Activated CD8-positive, alpha-beta memory T cell treated with anti-CD3 and anti-CD28 coated beads for 4 hours (primary cell): ENCODE measurements around the gene TMEM9.
A peak's percentile ranks its signal among the peaks of the same experiment; 100 is the strongest.

Experiments used
- DNase-seq, 2 donors: peaks; one replicate each; pipeline ENCODE4 v3.0.0-alpha.2; 2020; ENCODE audit warnings: low read depth in 2 of 2

The TMEM9 gene

GRCh38 chr1:201127755-201128455 is 26.4 kb downstream of the TMEM9 start:
- no peak for DNase-seq

DNA sequence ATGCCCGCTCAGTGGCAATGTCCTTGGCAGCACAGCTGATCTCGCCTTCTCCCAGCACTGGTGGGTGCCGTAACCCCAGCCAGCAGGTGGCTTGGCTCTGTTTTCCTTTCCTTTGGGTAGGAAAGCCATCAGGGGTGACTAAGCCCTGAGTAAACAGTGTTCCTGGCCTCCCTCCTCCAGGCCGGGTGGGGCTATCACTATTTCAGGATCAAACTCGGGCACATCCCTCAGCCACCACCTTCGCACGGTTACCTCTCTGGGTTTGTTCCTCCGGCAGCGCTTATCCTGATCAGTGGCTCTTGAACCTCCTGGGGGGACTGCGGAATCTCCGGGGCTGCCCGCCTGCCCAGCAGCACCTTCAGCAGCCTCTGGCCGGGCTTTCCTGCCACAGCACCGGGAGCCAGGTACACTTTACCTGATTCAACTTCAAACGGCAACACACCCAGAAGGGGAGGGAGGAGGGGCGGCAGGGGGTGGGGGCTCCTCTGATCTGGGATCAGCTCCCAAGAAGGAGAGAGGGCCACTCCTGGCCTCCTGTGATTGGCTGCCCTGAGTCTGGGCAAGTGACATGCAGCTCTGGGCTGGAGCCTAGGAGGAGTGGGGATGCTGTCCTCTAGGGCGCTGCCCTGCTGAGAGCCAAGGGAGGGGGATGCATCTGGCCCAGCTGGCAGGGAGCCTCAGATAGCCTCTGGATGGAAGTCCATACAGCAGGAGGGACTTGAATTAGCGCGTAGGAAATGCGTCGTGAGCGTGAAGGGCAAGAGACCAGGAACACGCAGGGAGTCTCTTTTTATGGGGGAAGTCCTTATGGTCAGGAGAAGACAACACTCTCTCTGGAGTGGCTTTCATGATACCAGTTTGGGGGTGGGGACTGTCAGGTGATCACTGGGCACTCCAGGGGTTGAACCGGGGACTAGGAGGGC is 27.2 kb downstream of the TMEM9 start, which contains the start of gene ASCL5:
ASCL5 (minus strand) TSS at position 353 of the 923 bp plus-strand sequence. CDS start 11,812 bp downstream, outside the sequence.
- DNase-seq = no peak

GRCh38 chr1:201126463-201126831 is 27.8 kb downstream of the TMEM9 start:
- no peak for DNase-seq

DNA sequence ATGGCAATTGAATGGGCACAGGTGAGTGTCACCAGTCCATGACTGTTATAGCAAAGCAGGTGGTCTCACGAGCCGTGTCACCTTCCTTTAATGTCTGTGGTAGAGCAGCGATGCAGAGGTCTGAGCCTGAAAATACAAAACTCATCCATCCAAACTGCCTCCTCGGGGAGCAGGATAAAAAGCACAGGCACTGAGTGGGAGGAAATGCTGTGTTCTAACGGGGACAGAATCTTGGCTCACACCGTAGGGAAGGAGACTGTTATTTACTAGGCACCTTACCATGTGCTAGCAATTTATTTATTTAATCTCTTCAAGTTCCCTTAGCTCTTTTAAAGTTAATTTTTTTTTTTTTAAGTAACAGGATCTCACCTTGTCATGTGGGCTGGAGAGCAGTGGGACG is 28.5 kb downstream of the TMEM9 start:
- DNase-seq = no peak

- no peak for DNase-seq
Measured at GRCh38 chr1:201125019-201125418, 29.3 kb downstream of the TMEM9 start.

DNA sequence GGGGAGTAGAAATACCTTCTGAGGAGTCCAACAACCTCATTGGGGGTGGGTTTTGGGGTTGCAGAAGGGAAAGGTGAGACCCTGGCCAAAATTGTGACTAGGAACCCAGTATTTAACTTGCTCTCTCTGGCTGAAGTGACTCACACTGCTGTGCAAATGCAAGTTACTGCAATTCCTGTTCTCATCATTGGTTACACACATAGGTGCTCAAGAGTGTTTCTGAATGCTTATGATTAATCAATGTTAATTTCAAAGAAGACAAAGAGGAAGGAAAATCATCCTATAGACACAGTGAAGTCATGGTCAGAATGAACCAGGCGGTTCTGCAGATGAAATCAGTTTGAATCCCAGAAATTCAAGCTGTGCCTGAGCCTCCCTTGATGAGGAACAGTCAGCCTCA is 30.4 kb downstream of the TMEM9 start:
- no peak for DNase-seq

DNA sequence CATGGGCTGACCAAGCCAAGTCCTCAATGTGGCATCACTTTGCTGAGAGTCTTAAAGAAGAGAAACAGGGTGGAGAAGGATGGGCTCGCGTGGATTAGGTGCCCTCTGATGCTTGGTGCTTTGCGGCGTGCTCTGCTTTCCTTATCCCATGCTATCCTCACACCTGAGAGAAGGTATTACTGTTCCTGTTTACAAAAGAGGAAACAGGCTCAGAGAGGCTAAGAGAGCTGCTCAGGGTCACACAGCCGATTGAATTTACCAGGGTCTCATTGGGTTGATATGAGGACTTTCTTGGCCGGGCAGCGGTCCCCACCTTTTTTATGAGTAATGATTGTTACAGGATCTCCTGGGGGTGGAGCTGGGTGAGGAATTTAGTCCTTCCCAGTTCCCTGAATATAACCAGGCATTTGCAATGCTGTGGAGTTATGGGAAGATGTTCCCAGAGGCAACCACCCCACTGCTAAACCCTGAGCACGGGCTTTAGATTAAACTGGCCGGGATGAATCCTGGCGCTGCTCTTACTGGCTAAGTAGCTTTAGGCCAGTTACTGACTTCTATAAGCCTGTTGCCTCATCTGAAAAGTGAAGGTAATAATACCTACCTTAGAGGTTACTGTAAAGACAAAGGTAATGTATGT is 31.8 kb downstream of the TMEM9 start:
- DNase-seq = no peak

GRCh38 chr1:201119206-201120197 is 34.8 kb downstream of the TMEM9 start:
- peak in 1 of 2 donors; percentile 9 for DNase-seq

DNA sequence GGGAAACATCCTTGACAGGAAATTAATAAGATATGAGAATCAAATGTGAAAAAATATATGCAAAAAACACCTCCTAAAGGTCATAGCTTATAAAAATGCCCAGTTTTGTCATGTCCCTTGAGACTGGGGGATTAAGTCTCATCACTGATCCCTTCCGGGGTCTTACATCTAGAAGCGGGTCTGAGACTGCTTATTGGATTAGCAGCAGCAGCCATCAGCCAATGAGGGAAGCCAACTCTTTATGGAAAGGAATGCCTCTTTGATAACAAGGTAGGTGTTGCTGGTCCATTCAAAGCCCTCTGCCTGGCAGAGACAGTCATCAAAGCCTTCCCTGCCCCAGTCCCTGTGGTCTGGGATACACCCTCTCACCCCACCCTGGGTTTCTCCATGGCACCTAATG is 38.2 kb downstream of the TMEM9 start:
- DNase-seq = no peak

DNA sequence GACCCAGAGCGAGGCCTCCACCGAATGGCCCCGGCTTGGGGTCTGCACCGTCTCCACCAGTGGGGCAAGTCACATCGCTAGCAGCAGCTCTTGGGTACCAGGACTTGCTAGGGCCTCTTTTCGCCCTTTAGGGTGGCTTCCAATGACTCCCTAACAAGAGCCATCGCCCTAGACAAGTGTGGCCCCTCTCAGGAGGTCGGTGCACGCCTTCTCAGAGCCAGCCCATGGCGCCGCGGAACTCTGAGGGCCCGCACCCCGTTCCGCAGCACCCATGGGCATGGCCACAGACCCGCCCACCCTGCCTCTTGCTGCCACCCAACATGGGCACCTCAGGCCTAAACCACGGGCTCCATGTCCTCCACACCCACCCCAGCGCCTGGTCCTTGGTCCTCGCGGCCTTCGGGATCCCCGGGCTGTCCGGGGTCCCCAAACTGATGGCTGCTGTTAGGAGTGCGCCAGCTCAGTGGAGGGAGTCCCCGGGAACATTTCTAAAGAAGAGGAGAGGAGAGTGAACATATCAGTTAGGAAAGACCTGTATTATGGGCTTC is 38.8 kb downstream of the TMEM9 start:
- DNase-seq = no peak

GRCh38 chr1:201114245-201115131 is 39.8 kb downstream of the TMEM9 start:
- DNase-seq = peak; percentile 47 to 51

- no peak for DNase-seq
Measured at GRCh38 chr1:201113451-201114244, 40.6 kb downstream of the TMEM9 start.

- no peak for DNase-seq
Measured at GRCh38 chr1:201112926-201113325, 41.3 kb downstream of the TMEM9 start.

DNA sequence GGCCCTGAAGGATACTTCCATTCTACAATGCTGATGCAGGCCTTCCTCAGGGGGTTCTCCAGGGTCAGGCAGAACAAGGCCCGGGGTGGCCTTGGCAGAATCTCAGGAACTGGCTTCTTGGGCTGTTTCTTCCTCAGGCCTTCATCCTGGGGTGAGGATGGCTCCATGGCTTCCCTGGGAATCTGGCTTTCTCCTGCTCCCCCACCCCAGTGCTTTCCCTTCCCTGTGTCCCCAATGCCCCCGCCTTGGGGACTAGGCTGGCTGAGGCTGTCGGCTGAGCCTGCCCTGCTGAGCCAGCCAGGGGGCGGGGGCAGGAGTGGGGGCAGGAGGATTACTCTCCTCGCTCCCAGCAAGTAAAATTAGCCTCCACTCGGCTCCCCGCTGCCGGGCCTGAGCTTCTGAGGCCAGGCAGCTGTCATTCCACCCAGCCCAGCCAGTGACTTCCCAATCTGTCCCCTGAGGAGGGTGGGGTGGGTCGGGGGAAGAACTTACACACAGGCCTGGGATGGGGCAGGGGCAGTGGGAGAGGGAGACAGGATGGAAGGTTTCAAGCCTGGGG is 42.0 kb downstream of the TMEM9 start, which contains the start of gene CACNA1S:
CACNA1S (minus strand) TSS at position 254 of the 559 bp plus-strand sequence; CDS start at position 167, 87 bp downstream.
- no peak for DNase-seq

GRCh38 chr1:201111672-201112071 is 42.6 kb downstream of the TMEM9 start:
- DNase-seq = no peak

- no peak for DNase-seq
Measured at GRCh38 chr1:201111156-201111555, 43.1 kb downstream of the TMEM9 start.

DNA sequence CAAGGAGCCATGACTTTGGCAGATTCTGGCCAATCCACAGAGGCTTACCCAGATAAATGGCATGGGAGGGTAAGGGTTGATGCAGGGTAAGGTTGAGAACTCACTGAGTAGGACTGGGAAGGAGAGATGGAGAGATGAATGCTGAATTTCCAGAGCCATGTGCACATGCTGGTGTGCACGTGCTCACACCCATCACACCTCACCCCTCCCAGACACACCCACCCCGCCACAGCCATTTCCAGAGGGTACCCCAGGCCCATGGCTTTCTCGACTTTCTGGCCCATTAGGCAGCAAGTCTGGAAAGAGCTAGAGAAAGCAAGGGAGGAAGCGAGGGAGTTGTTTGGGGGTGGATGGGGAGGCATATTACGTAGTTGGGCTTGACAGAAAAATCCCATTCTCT is 43.7 kb downstream of the TMEM9 start:
- DNase-seq = no peak

GRCh38 chr1:201110138-201110537 is 44.1 kb downstream of the TMEM9 start:
- DNase-seq = no peak

DNA sequence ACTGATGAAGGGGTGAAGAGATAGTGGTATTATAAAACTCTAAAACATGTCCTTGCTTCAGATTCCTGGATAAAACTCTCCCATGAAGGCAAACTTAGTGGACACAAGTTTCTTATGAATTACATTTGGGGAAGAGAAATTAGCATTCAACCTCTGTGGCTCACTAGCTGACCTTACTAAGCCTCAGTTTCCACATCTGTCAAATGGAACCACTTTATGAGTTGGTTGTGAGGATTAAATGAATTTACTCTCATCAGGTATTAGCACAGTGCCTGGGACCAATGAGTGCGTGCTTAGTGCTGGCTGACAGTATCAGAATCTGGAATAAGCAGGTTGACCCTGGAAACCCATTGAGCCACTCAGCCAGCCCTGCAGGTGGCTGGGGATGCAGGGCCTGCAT is 44.6 kb downstream of the TMEM9 start:
- DNase-seq = no peak
